Measurements from ENCODE around the gene DACH1. TPM values are rescaled to one million over a fixed set of nuclear protein-coding genes. Genes with fewer than 3 reads are reported as not detected.

The DACH1 gene
- total RNA-seq, 1 experiment from 2014 or later: 0.31 TPM

DNA sequence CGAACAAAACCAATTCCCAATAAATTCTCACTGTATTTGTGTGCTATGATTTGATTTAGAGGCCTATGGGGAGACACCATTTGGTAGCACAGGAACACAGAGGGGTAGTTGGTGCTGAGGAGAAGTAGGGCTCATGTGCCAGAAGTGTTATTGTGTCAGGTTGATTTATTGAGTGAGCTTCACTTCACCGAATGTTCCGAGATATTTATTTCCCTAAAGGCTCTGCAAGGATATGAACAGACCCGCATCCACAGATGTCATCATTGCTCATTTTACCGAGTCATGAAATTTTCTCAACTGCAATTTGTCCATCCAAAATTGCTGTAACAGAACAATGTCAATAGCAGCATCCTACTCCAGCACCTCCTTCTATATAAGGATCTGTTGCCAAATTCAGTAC is 69.5 kb downstream of the DACH1 start (continued):
- TF ChIP-seq, protein P1, sequence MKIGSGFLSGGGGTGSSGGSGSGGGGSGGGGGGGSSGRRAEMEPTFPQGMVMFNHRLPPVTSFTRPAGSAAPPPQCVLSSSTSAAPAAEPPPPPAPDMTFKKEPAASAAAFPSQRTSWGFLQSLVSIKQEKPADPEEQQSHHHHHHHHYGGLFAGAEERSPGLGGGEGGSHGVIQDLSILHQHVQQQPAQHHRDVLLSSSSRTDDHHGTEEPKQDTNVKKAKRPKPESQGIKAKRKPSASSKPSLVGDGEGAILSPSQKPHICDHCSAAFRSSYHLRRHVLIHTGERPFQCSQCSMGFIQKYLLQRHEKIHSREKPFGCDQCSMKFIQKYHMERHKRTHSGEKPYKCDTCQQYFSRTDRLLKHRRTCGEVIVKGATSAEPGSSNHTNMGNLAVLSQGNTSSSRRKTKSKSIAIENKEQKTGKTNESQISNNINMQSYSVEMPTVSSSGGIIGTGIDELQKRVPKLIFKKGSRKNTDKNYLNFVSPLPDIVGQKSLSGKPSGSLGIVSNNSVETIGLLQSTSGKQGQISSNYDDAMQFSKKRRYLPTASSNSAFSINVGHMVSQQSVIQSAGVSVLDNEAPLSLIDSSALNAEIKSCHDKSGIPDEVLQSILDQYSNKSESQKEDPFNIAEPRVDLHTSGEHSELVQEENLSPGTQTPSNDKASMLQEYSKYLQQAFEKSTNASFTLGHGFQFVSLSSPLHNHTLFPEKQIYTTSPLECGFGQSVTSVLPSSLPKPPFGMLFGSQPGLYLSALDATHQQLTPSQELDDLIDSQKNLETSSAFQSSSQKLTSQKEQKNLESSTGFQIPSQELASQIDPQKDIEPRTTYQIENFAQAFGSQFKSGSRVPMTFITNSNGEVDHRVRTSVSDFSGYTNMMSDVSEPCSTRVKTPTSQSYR (CRISPR knock-in tag; IDR thresholded peaks at IDR 0.05): no peak
- TF ChIP-seq TEAD1 (CRISPR knock-in tag; IDR thresholded peaks at IDR 0.05) (no peak), SP1 (CRISPR knock-in tag; conservative IDR thresholded peaks at IDR 0.05) (no peak)

DNA sequence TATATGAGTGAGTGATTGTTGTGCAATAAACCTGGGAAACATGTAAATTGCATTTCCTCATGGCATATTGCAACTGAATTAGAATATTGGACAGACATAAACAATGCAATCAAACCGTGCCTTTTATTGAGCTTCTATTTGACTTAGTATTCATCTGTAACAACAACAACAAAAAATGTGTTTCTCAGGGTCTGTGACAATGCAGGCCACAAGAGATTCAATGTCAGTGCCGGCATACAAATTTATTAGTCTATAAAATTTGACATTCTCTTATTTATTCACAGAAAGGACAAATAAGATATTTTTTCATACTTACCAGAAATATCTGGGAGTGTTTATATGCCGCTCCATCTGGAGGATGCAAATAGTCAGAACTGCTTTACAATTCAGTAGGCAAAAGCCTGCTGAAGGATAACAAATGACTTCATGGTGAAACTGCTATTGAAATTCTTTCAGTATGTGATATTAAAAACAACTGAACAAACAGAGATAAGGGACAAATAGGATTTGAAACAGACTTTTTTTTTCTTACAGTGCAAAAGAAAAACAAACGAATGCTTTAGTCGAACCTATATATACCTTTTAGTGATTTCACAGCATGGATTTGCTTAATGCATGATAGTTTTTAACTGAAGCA is 77.2 kb downstream of the DACH1 start:
- CTCF ChIA-PET: no interaction called here
- ATAC-seq (no peak), DNase-seq (ENCODE audit: low spot score) (no peak)
- no peak overlapping the region for H3K27ac Mint-ChIP-seq
- no peak overlapping the region for H3K4me3 Mint-ChIP-seq
- TF ChIP-seq ZNF317 (CRISPR knock-in tag; IDR thresholded peaks at IDR 0.05; ENCODE audit: borderline replicate concordance, low read depth): no peak
- no peaks in the 10 kb centered on the region for H3K27me3 Mint-ChIP-seq (ENCODE audit: low read depth)
- no peaks in the 10 kb centered on the region for H3K9me3 Mint-ChIP-seq
- POLR2A ChIA-PET: no interaction called here
- H3K36me3 Mint-ChIP-seq: no peaks in the 10 kb centered on the region
- H3K4me1 Mint-ChIP-seq: peaks cover 21% of the 10 kb centered on the region

DNA sequence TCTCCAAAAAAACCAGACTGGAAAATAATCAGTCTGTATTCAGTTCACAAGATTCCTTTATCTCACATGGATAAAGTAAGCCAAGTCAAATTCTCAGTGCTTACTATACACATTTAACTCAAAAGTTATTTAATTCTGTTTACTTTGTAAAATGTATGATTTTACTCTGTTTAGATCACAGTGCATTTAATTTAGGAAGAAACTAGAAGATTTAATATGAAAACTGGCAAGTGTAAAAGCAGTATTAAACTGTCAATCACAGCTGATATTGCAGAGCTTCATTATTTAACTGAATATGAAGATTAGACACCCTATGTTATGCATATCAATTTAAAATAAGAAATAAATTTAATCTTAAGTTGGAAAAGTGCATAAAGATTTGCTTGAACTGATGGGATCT is 78.0 kb downstream of the DACH1 start:
- CTCF ChIA-PET: no interaction called here
- TF ChIP-seq ATF1 (CRISPR knock-in tag; IDR thresholded peaks at IDR 0.05) (no peak), NR1H2 (CRISPR knock-in tag; IDR thresholded peaks at IDR 0.05) (no peak), ZNF416 (CRISPR knock-in tag; IDR thresholded peaks at IDR 0.05) (no peak), SMAD4 (CRISPR knock-in tag; IDR thresholded peaks at IDR 0.05) (no peak), ZNF121 (CRISPR knock-in tag; IDR thresholded peaks at IDR 0.05) (no peak), OVOL2 (CRISPR knock-in tag; IDR thresholded peaks at IDR 0.05; ENCODE audit: borderline replicate concordance) (no peak), ZNF219 (CRISPR knock-in tag; IDR thresholded peaks at IDR 0.05; ENCODE audit: borderline replicate concordance) (no peak), NR3C1 (CRISPR knock-in tag; conservative IDR thresholded peaks at IDR 0.05; ENCODE audit: low read depth) (no peak), FOXP1 (CRISPR knock-in tag; IDR thresholded peaks at IDR 0.05; ENCODE audit: borderline replicate concordance) (no peak), ZNF138 (CRISPR knock-in tag; conservative IDR thresholded peaks at IDR 0.05) (no peak), IRF2 (CRISPR knock-in tag; IDR thresholded peaks at IDR 0.05; ENCODE audit: borderline replicate concordance, low read depth) (no peak)
- TF ChIP-seq, protein P2, sequence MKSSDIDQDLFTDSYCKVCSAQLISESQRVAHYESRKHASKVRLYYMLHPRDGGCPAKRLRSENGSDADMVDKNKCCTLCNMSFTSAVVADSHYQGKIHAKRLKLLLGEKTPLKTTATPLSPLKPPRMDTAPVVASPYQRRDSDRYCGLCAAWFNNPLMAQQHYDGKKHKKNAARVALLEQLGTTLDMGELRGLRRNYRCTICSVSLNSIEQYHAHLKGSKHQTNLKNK (CRISPR knock-in tag; IDR thresholded peaks at IDR 0.05): no peak
- TF ChIP-seq, protein P3, sequence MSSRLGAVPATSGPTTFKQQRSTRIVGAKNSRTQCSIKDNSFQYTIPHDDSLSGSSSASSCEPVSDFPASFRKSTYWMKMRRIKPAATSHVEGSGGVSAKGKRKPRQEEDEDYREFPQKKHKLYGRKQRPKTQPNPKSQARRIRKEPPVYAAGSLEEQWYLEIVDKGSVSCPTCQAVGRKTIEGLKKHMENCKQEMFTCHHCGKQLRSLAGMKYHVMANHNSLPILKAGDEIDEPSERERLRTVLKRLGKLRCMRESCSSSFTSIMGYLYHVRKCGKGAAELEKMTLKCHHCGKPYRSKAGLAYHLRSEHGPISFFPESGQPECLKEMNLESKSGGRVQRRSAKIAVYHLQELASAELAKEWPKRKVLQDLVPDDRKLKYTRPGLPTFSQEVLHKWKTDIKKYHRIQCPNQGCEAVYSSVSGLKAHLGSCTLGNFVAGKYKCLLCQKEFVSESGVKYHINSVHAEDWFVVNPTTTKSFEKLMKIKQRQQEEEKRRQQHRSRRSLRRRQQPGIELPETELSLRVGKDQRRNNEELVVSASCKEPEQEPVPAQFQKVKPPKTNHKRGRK (CRISPR knock-in tag; IDR thresholded peaks at IDR 0.05; ENCODE audit: borderline replicate concordance): no peak
- TF ChIP-seq, protein P4, sequence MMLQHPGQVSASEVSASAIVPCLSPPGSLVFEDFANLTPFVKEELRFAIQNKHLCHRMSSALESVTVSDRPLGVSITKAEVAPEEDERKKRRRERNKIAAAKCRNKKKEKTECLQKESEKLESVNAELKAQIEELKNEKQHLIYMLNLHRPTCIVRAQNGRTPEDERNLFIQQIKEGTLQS (CRISPR knock-in tag; conservative IDR thresholded peaks at IDR 0.05): no peak
- no peaks in the 10 kb centered on the region for H3K27me3 Mint-ChIP-seq (ENCODE audit: low read depth)
- H3K36me3 Mint-ChIP-seq: no peaks in the 10 kb centered on the region
- POLR2A ChIA-PET: no interaction called here
- ATAC-seq: no peak
- H3K4me1 Mint-ChIP-seq: peaks cover 21% of the 10 kb centered on the region
- DNase-seq (ENCODE audit: low spot score): no peak
- no peaks in the 10 kb centered on the region for H3K9me3 Mint-ChIP-seq
- H3K4me3 Mint-ChIP-seq: no peak overlapping the region
- no peak overlapping the region for H3K27ac Mint-ChIP-seq
